K562 (cell line): ENCODE measurements around the gene OXSR1. TPM values are rescaled to one million over a fixed set of nuclear protein-coding genes. Genes with fewer than 3 reads are reported as not detected.
A peak's percentile ranks its signal among the peaks of the same experiment; 100 is the strongest.

Experiments
- DPF2 ChIP-seq: fragments of 450-650 bp; IDR thresholded peaks from 2 replicates; pipeline ENCODE4 v1.6.1; 2016
- FOXJ2 ChIP-seq: fragments of 200-800 bp; sonication (Bioruptor generic); IDR thresholded peaks from 2 replicates; pipeline ENCODE4 v1.6.1; 2016; ENCODE audit warnings: missing genetic modification characterization, missing compliant biosample characterization
- NFYB ChIP-seq: IDR thresholded peaks from 2 replicates; pipeline ENCODE4 v1.6.1; 2011; ENCODE audit warnings: mild to moderate bottlenecking, moderate library complexity; ENCODE audit not compliant: insufficient read length; ENCODE audit errors: extremely low read depth
- NR1H2 ChIP-seq: sonication (generic); formaldehyde crosslinking; IDR thresholded peaks from 2 replicates; pipeline ENCODE4 v1.4.0; 2020; ENCODE audit warnings: mild to moderate bottlenecking, missing genetic modification reagents
- RBFOX2 ChIP-seq: fragments of 200-400 bp; formaldehyde crosslinking; IDR thresholded peaks from 2 replicates; pipeline ENCODE4 v1.6.1; 2017; ENCODE audit warnings: low read depth, mild to moderate bottlenecking, low read length, moderate library complexity
- RBM34 ChIP-seq: fragments of 200-400 bp; formaldehyde crosslinking; IDR thresholded peaks from 2 replicates; pipeline ENCODE4 v1.6.1; 2018; ENCODE audit warnings: low read length, borderline replicate concordance; ENCODE audit not compliant: insufficient read depth
- RFX1 ChIP-seq: fragments of 450-650 bp; IDR thresholded peaks from 2 replicates; pipeline ENCODE4 v1.6.1; 2016; ENCODE audit warnings: mild to moderate bottlenecking, moderate library complexity
- SIN3A ChIP-seq, 2 experiments: fragments of 150-350 bp in 1 of 2; IDR thresholded peaks; 2 replicates each; pipeline ENCODE4 v1.6.1; 2011 to 2016; ENCODE audit warnings: borderline replicate concordance in 2 of 2, low read depth in 2 of 2, low read length in 2 of 2, mild to moderate bottlenecking in 2 of 2, moderate library complexity in 2 of 2; ENCODE audit not compliant: control insufficient read depth in 1 of 2
- UBTF ChIP-seq, 2 experiments: IDR thresholded peaks; 2 replicates each; pipeline ENCODE4 v1.6.1; 2012; ENCODE audit warnings: improper control_type of control experiment in 2 of 2, low read depth in 2 of 2, low read length in 2 of 2, borderline replicate concordance in 1 of 2
- XRCC3 ChIP-seq: fragments of 450-650 bp; IDR thresholded peaks from 2 replicates; pipeline ENCODE4 v1.6.1; 2017; ENCODE audit warnings: mild to moderate bottlenecking, moderate library complexity
- ZFP30 ChIP-seq: fragments of 250-450 bp; sonication (Bioruptor Pico); IDR thresholded peaks from 2 replicates; pipeline ENCODE4 v1.8.0; 2022; ENCODE audit warnings: moderate library complexity, mild to moderate bottlenecking, inconsistent platforms, borderline replicate concordance
- ZNF282 ChIP-seq: sonication (generic); formaldehyde crosslinking; IDR thresholded peaks from 2 replicates; pipeline ENCODE4 v1.8.1; 2023; ENCODE audit warnings: missing genetic modification reagents
- ZNF311 ChIP-seq: fragments of 250-450 bp; sonication (Bioruptor Pico); IDR thresholded peaks from 2 replicates; pipeline ENCODE4 v1.4.0; 2020; ENCODE audit warnings: mild to moderate bottlenecking, moderate library complexity
- ZNF431 ChIP-seq: sonication (generic); formaldehyde crosslinking; IDR thresholded peaks from 2 replicates; pipeline ENCODE4 v1.8.0; 2022; ENCODE audit warnings: mild to moderate bottlenecking, missing genetic modification reagents
- ZNF707 ChIP-seq: fragments of 250-450 bp; sonication (Bioruptor Pico); conservative IDR thresholded peaks from 2 replicates; pipeline ENCODE4 v1.8.0; 2022; ENCODE audit warnings: inconsistent platforms, mild to moderate bottlenecking, moderate library complexity
- ZNF778 ChIP-seq: fragments of 450-650 bp; formaldehyde crosslinking; IDR thresholded peaks from 2 replicates; pipeline ENCODE4 v1.4.0; 2020; ENCODE audit warnings: mild to moderate bottlenecking, moderate library complexity
- polyA plus RNA-seq, 8 experiments: library from polyadenylated mRNA; depleted of rRNA in 4 of 8; stranded (reverse) in 5 of 8; unstranded in 3 of 8; fragments of >200 nt; fragmentation: Nextera tagmentation in 2 of 8; fragmentation: Illumina TruSeq in 1 of 8; extraction: Ambion mirVana in 2 of 8; extraction: Trizol in 1 of 8; gene quantifications; 2 replicates each; pipeline versions ENCODE4 v1.2.1 to v1.2.3, GENCODE V29; 2011 to 2014; ENCODE audit warnings: inconsistent platforms in 1 of 8, missing spikeins in 1 of 8
- total RNA-seq, 7 experiments: library from RNA; depleted of rRNA in 6 of 7; stranded (reverse); fragments of >200 nt in 6 of 7; fragmentation: Illumina TruSeq in 2 of 7; extraction: Trizol in 2 of 7; gene quantifications; 2 replicates each; pipeline versions ENCODE4 v1.2.1 to v1.2.3, GENCODE V29; 2011 to 2021; ENCODE audit warnings: low replicate concordance in 1 of 7
- TF ChIP-seq, protein P1 (sequence below): fragments of 450-650 bp; IDR thresholded peaks from 2 replicates; pipeline ENCODE4 v1.6.1; 2016; ENCODE audit warnings: low read depth, mild to moderate bottlenecking, moderate library complexity
- TF ChIP-seq, protein P2 (sequence below): sonication (generic); formaldehyde crosslinking; IDR thresholded peaks from 2 replicates; pipeline ENCODE4 v1.8.1; 2022; ENCODE audit warnings: missing genetic modification reagents
- TF ChIP-seq, protein P3 (sequence below): sonication (generic); formaldehyde crosslinking; IDR thresholded peaks from 2 replicates; pipeline ENCODE4 v1.8.0; 2022; ENCODE audit warnings: missing genetic modification reagents, mild to moderate bottlenecking, borderline replicate concordance

Gene OXSR1
- total and polyA plus RNA-seq, 9 of the 15 experiments (the other 6 are each of a cell fraction or from before 2014, with no cell fraction given), result 15.7 to 87.6 (median 48.7) TPM

- TF ChIP-seq, protein P1, sequence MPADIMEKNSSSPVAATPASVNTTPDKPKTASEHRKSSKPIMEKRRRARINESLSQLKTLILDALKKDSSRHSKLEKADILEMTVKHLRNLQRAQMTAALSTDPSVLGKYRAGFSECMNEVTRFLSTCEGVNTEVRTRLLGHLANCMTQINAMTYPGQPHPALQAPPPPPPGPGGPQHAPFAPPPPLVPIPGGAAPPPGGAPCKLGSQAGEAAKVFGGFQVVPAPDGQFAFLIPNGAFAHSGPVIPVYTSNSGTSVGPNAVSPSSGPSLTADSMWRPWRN, result peak; percentile 79
- TF ChIP-seq UBTF (IDR thresholded peaks at IDR 0.05; ENCODE audit: borderline replicate concordance in 1 of 2, low read depth in 2 of 2, low read length in 2 of 2) (peak; percentile 36 to 43; a peak in 1 of 4 replicates), RBM34 (no peak), ZNF282 (CRISPR knock-in tag) (no peak), NR1H2 (CRISPR knock-in tag) (no peak), ZNF311 (no peak), ZNF431 (CRISPR knock-in tag) (no peak), XRCC3 (no peak), FOXJ2 (tag) (no peak), RBFOX2 (peak; percentile 91), ZNF707 (CRISPR knock-in tag) (no peak), SIN3A (IDR thresholded peaks at IDR 0.05; ENCODE audit: borderline replicate concordance in 2 of 2, control insufficient read depth in 1 of 2, low read depth in 2 of 2, low read length in 2 of 2) (peak; percentile 41 to 49; a peak in 1 of 4 replicates), ZNF778 (CRISPR knock-in tag) (no peak), NFYB (peak; percentile 97), ZFP30 (CRISPR knock-in tag) (no peak), RFX1 (no peak), DPF2 (no peak)
- TF ChIP-seq, protein P2, sequence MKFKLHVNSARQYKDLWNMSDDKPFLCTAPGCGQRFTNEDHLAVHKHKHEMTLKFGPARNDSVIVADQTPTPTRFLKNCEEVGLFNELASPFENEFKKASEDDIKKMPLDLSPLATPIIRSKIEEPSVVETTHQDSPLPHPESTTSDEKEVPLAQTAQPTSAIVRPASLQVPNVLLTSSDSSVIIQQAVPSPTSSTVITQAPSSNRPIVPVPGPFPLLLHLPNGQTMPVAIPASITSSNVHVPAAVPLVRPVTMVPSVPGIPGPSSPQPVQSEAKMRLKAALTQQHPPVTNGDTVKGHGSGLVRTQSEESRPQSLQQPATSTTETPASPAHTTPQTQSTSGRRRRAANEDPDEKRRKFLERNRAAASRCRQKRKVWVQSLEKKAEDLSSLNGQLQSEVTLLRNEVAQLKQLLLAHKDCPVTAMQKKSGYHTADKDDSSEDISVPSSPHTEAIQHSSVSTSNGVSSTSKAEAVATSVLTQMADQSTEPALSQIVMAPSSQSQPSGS (CRISPR knock-in tag), result peak; percentile 80; the same call in 1 of the 2 replicates
- TF ChIP-seq, protein P3, sequence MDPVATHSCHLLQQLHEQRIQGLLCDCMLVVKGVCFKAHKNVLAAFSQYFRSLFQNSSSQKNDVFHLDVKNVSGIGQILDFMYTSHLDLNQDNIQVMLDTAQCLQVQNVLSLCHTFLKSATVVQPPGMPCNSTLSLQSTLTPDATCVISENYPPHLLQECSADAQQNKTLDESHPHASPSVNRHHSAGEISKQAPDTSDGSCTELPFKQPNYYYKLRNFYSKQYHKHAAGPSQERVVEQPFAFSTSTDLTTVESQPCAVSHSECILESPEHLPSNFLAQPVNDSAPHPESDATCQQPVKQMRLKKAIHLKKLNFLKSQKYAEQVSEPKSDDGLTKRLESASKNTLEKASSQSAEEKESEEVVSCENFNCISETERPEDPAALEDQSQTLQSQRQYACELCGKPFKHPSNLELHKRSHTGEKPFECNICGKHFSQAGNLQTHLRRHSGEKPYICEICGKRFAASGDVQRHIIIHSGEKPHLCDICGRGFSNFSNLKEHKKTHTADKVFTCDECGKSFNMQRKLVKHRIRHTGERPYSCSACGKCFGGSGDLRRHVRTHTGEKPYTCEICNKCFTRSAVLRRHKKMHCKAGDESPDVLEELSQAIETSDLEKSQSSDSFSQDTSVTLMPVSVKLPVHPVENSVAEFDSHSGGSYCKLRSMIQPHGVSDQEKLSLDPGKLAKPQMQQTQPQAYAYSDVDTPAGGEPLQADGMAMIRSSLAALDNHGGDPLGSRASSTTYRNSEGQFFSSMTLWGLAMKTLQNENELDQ (CRISPR knock-in tag), result no peak
Observed at GRCh38 chr3:38164952-38165721, at the start of gene OXSR1 (continued).
